Left lung (tissue), 10 donors: ENCODE results near the gene PTGES2. TPM values are rescaled to one million over a fixed set of nuclear protein-coding genes. Genes with fewer than 3 reads are reported as not detected.
"Not testable (repeated sequence)": the region's sequence is repeated elsewhere in the genome, so short reads cannot be mapped to it uniquely, and the experiment has no call there.

Experiments used
- ATAC-seq: fragments of 200-7000 bp; cut with Tn5 transposase; one replicate; pipeline ENCODE4 v1.9.1; 2020; ENCODE audit warnings: moderate library complexity
- DNase-seq, 4 donors: peaks; one replicate each; pipeline ENCODE4 v3.0.0-alpha.2; 2013 to 2020
- H3K27ac ChIP-seq, 2 donors: fragments of 200-600 bp; sonication (generic) in 1 of 2; one replicate each; pipeline versions ENCODE4 v1.5.0 to v1.8.0; 2020 to 2021
- H3K27me3 ChIP-seq, 2 donors: fragments of 200-600 bp; sonication (generic) in 1 of 2; one replicate each; pipeline versions ENCODE4 v1.5.0 to v1.8.0; 2020 to 2021
- H3K36me3 ChIP-seq, 2 donors: fragments of 200-600 bp; sonication (generic) in 1 of 2; one replicate each; pipeline versions ENCODE4 v1.5.0 to v1.8.0; 2020 to 2021
- H3K4me1 ChIP-seq, 2 donors: fragments of 200-600 bp; one replicate each; pipeline ENCODE4 v1.8.0; 2021
- H3K4me3 ChIP-seq, 2 donors: fragments of 200-600 bp; sonication (generic) in 1 of 2; one replicate each; pipeline versions ENCODE4 v1.5.0 to v1.8.0; 2020 to 2021; ENCODE audit warnings: mild to moderate bottlenecking in 1 of 2
- H3K9me3 ChIP-seq, 2 donors: fragments of 200-600 bp; sonication (generic) in 1 of 2; one replicate each; pipeline versions ENCODE4 v1.5.0 to v1.8.0; 2020 to 2021
- intact Hi-C, 2 donors: fragments of 100-400 bp; cut with DNase I; formaldehyde crosslinking; loops; one replicate each; pipeline versions ENCODE4 v1.11.2 to v1.14.2; 2022
- polyA plus RNA-seq, 6 donors: library from polyadenylated mRNA; unstranded; fragments of 120-200 nt; gene quantifications; one replicate each; pipeline ENCODE4 v1.2.1, GENCODE V29; 2013; ENCODE audit not compliant: insufficient read length in 6 of 6
- total RNA-seq, 2 donors: library from RNA; stranded (reverse); fragmentation: NEBNext Ultra II Directional; extraction: Animal tissue kit (Norgen Biotek cat#: 25700); gene quantifications; one replicate each; pipeline ENCODE4 v1.2.1, GENCODE V29; 2021
- TF ChIP-seq, protein P1 (sequence below), 2 donors: fragments of 200-600 bp; sonication (generic) in 1 of 2; IDR thresholded peaks; one replicate each; pipeline versions ENCODE4 v1.5.0 to v1.8.0; 2021; ENCODE audit warnings: antibody characterized with exemption in 2 of 2
- donor health status: DM: no; HTN: yes; CAD: no.
- donor health status: DM: no; HTN: no; CAD: no.

Gene PTGES2
- total and polyA plus RNA-seq, 8 donors: 25.8 to 56.9 (median 37.3) TPM

DNA sequence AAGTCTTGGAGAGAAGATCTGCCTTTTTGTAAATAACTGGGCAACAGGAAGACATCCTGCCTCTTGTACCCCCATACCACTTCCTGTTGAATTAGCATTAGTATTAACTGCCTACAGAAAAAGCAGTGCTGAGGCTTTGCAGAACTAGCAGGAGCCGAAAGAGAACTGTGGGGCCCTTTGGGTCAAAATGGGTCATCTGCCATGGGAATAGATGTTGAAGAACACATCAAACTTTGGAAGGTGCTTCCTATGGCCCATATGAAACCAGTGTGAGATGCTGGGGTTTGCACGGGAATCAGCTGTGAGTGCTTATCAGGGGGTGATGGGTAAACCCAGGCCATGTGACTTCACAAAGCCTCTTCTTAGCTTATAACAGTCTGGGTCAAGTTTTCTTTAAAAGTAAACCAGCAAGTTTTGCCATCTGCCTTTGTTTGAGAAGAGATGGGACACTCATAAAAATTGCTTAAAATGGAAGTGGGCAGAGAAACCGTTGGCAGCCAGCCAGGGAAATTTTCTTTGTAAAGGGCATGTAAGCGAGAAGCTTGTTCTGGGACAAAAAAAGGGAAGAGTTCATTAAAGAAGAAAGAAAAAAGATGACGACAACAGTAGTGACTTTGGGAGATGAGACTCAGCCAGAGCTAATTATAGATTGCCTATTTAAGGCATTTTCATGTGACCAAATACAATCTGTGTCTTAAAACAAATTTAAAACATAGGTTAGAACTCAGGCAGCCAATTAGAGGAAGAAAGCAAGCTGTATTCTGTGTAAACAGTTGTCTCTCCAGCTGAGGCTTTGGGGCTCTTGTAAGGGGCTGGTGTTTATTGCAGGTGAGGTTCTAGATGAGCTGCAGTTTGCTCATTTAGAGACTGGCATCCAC is 55.1 kb downstream of the PTGES2 start:
- Histone ChIP-seq H3K27me3 (no peaks in the 10 kb centered on the region), H3K9me3 (no peaks in the 10 kb centered on the region), H3K27ac (peak overlapping the region; percentile 77 to 88), H3K4me3 (peak overlapping the region in 1 of 2 donors; percentile 17), H3K36me3 (no peaks in the 10 kb centered on the region), H3K4me1 (peaks cover 34 to 71% of the 10 kb centered on the region in 2 donors)
- ATAC-seq: no peak
- DNase-seq: peak in 3 of 4 donors; percentile 75 to 89 (median 83)
- intact Hi-C loops: no loop called here
- TF ChIP-seq, protein P1, sequence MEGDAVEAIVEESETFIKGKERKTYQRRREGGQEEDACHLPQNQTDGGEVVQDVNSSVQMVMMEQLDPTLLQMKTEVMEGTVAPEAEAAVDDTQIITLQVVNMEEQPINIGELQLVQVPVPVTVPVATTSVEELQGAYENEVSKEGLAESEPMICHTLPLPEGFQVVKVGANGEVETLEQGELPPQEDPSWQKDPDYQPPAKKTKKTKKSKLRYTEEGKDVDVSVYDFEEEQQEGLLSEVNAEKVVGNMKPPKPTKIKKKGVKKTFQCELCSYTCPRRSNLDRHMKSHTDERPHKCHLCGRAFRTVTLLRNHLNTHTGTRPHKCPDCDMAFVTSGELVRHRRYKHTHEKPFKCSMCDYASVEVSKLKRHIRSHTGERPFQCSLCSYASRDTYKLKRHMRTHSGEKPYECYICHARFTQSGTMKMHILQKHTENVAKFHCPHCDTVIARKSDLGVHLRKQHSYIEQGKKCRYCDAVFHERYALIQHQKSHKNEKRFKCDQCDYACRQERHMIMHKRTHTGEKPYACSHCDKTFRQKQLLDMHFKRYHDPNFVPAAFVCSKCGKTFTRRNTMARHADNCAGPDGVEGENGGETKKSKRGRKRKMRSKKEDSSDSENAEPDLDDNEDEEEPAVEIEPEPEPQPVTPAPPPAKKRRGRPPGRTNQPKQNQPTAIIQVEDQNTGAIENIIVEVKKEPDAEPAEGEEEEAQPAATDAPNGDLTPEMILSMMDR (IDR thresholded peaks at IDR 0.05): no peak

DNA sequence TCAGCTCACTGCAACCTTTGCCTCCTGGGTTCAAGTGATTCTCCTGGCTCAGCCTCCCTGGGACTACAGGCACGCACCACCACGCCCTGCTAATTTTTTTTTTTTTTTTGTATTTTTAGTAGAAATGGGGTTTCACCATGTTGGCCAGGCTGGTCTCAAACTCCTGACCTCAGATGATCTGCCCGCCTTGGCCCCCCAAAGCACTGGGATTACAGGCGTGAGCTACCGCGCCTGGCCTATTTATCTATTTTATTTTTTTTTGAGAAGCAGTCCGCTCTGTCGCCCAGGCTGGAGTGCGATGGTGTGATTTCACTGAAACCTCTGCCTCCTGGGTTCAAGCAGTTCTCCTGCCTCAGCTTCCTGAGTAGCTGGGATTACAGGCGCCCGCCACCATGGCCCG is 56.1 kb downstream of the PTGES2 start:
- DNase-seq, ATAC-seq, H3K9me3 ChIP-seq, H3K27me3 ChIP-seq, intact Hi-C loops, H3K36me3 ChIP-seq: not testable (repeated sequence)
- Histone ChIP-seq H3K4me3 (peak overlapping the region in 1 of 2 donors; percentile 17), H3K4me1 (peaks cover 38 to 70% of the 10 kb centered on the region in 2 donors), H3K27ac (peak overlapping the region; percentile 77 to 88)

GRCh38 chr9:128070874-128071273 is 56.7 kb downstream of the PTGES2 start:
- TF ChIP-seq, protein P1 (IDR thresholded peaks at IDR 0.05): no peak
- DNase-seq: no peak
- intact Hi-C loops: no loop called here
- no peaks in the 10 kb centered on the region for H3K9me3 ChIP-seq
- H3K27ac ChIP-seq: peak overlapping the region in 1 of 2 donors; percentile 88
- H3K4me1 ChIP-seq: peaks cover 44 to 75% of the 10 kb centered on the region in 2 donors
- no peak for ATAC-seq
- no peaks in the 10 kb centered on the region for H3K36me3 ChIP-seq
- H3K27me3 ChIP-seq: no peaks in the 10 kb centered on the region
- peak overlapping the region in 1 of 2 donors; percentile 97 for H3K4me3 ChIP-seq

Other genes starting within 250 kb of the PTGES2 start
- 10 to 100 TPM; 43.5 to 57.0 TPM for gene ST6GALNAC6, start 228.1 kb downstream of the PTGES2 start, total RNA-seq
- gene ST6GALNAC6, start 228.1 kb downstream of the PTGES2 start, polyA plus RNA-seq: 10 to 100 TPM; 44.1 to 53.5 (median 48.6) TPM
- gene ST6GALNAC4, start 210.7 kb downstream of the PTGES2 start, total RNA-seq: 10 to 100 TPM; 62.5 to 89.9 TPM
- 10 to 100 TPM; 20.7 to 31.5 (median 24.3) TPM for gene ST6GALNAC4, start 210.7 kb downstream of the PTGES2 start, polyA plus RNA-seq
- 1 to 10 TPM; 3.8 to 6.7 TPM for gene PIP5KL1, start 197.0 kb downstream of the PTGES2 start, total RNA-seq
- gene PIP5KL1, start 197.0 kb downstream of the PTGES2 start, polyA plus RNA-seq: 1 to 10 TPM; 2.7 to 7.9 (median 5.0) TPM
- 10 to 100 TPM; 38.6 to 47.6 TPM for gene DPM2, start 189.9 kb downstream of the PTGES2 start, total RNA-seq
- 10 to 100 TPM; 32.1 to 38.5 (median 34.6) TPM for gene DPM2, start 189.9 kb downstream of the PTGES2 start, polyA plus RNA-seq
- 10 to 100 TPM; 60.7 to 67.3 TPM for gene EEIG1, start 146.7 kb downstream of the PTGES2 start, total RNA-seq
- 10 to 100 TPM; 28.2 to 40.7 (median 35.7) TPM for gene EEIG1, start 146.7 kb downstream of the PTGES2 start, polyA plus RNA-seq
- 1 to 10 TPM; 7.7 to 8.0 TPM for gene NAIF1, start 60.4 kb downstream of the PTGES2 start, total RNA-seq
- 10 to 100 TPM in 3 of 6 donors, 1 to 10 TPM in 3; 8.2 to 11.5 (median 9.9) TPM for gene NAIF1, start 60.4 kb downstream of the PTGES2 start, polyA plus RNA-seq
- gene SLC25A25, start 59.5 kb downstream of the PTGES2 start, total RNA-seq: 10 to 100 TPM; 19.5 to 21.0 TPM
- 10 to 100 TPM in 5 of 6 donors, 1 to 10 TPM in 1; 9.8 to 16.3 (median 13.6) TPM for gene SLC25A25, start 59.5 kb downstream of the PTGES2 start, polyA plus RNA-seq
- 100 to 1,000 TPM in 1 of 2 donors, 10 to 100 TPM in 1; 37.7 to 155 TPM for gene LCN2, start 21.7 kb upstream of the PTGES2 start, total RNA-seq
- gene LCN2, start 21.7 kb upstream of the PTGES2 start, polyA plus RNA-seq: 1 to 10 TPM; 1.3 to 3.1 (median 1.8) TPM
- 10 to 100 TPM; 38.4 to 66.0 TPM for gene BBLN, start 32.5 kb upstream of the PTGES2 start, total RNA-seq
- gene BBLN, start 32.5 kb upstream of the PTGES2 start, polyA plus RNA-seq: 10 to 100 TPM; 27.1 to 44.3 (median 36.3) TPM
- gene CIZ1, start 63.8 kb upstream of the PTGES2 start, total RNA-seq: 100 to 1,000 TPM; 102 to 115 TPM
- 100 to 1,000 TPM; 140 to 163 (median 148) TPM for gene CIZ1, start 63.8 kb upstream of the PTGES2 start, polyA plus RNA-seq
- gene DNM1, start 75.7 kb upstream of the PTGES2 start, total RNA-seq: 10 to 100 TPM in 1 of 2 donors, 1 to 10 TPM in 1; 9.0 to 17.2 TPM
- gene DNM1, start 75.7 kb upstream of the PTGES2 start, polyA plus RNA-seq: 10 to 100 TPM; 60.6 to 90.0 (median 65.3) TPM
- gene GOLGA2, start 148.3 kb upstream of the PTGES2 start, total RNA-seq: 100 to 1,000 TPM; 108 to 126 TPM
- 100 to 1,000 TPM in 5 of 6 donors, 10 to 100 TPM in 1; 97.2 to 163 (median 117) TPM for gene GOLGA2, start 148.3 kb upstream of the PTGES2 start, polyA plus RNA-seq
- gene SWI5, start 148.5 kb upstream of the PTGES2 start, total RNA-seq: 10 to 100 TPM; 16.2 to 25.6 TPM
- 10 to 100 TPM; 29.9 to 36.9 (median 32.5) TPM for gene SWI5, start 148.5 kb upstream of the PTGES2 start, polyA plus RNA-seq
- gene TRUB2, start 194.7 kb upstream of the PTGES2 start, total RNA-seq: 10 to 100 TPM; 23.0 to 23.7 TPM
- 10 to 100 TPM; 31.8 to 34.6 (median 32.7) TPM for gene TRUB2, start 194.7 kb upstream of the PTGES2 start, polyA plus RNA-seq
- gene COQ4, start 195.1 kb upstream of the PTGES2 start, total RNA-seq: 10 to 100 TPM; 35.5 to 36.2 TPM
- gene COQ4, start 195.1 kb upstream of the PTGES2 start, polyA plus RNA-seq: 10 to 100 TPM; 50.6 to 77.1 (median 65.7) TPM
- gene SLC27A4, start 212.8 kb upstream of the PTGES2 start, total RNA-seq: 10 to 100 TPM; 32.7 to 33.7 TPM
- 10 to 100 TPM in 4 of 6 donors, 1 to 10 TPM in 2; 7.6 to 15.9 (median 11.2) TPM for gene SLC27A4, start 212.8 kb upstream of the PTGES2 start, polyA plus RNA-seq
- 10 to 100 TPM; 56.4 to 59.9 TPM for gene URM1, start 243.6 kb upstream of the PTGES2 start, total RNA-seq
- gene URM1, start 243.6 kb upstream of the PTGES2 start, polyA plus RNA-seq: 10 to 100 TPM; 55.1 to 66.8 (median 62.3) TPM